AG10803 (cell line): ENCODE measurements around the gene HOXC6.
A peak's percentile ranks its signal among the peaks of the same experiment; 100 is the strongest.

Source experiments
- DNase-seq: peaks from one replicate; pipeline ENCODE4 v3.0.0; 2010; ENCODE audit warnings: low read depth
- H3K4me3 ChIP-seq: 2 replicates; pipeline ENCODE4 v1.5.1; 2011; ENCODE audit warnings: mild to moderate bottlenecking, low read length, control low read depth
- TF ChIP-seq, protein P1 (sequence below): conservative IDR thresholded peaks from 2 replicates; pipeline ENCODE4 v1.5.1; 2011; ENCODE audit warnings: mild to moderate bottlenecking, low read length, control low read depth, inconsistent platforms

HOXC6 gene

DNA sequence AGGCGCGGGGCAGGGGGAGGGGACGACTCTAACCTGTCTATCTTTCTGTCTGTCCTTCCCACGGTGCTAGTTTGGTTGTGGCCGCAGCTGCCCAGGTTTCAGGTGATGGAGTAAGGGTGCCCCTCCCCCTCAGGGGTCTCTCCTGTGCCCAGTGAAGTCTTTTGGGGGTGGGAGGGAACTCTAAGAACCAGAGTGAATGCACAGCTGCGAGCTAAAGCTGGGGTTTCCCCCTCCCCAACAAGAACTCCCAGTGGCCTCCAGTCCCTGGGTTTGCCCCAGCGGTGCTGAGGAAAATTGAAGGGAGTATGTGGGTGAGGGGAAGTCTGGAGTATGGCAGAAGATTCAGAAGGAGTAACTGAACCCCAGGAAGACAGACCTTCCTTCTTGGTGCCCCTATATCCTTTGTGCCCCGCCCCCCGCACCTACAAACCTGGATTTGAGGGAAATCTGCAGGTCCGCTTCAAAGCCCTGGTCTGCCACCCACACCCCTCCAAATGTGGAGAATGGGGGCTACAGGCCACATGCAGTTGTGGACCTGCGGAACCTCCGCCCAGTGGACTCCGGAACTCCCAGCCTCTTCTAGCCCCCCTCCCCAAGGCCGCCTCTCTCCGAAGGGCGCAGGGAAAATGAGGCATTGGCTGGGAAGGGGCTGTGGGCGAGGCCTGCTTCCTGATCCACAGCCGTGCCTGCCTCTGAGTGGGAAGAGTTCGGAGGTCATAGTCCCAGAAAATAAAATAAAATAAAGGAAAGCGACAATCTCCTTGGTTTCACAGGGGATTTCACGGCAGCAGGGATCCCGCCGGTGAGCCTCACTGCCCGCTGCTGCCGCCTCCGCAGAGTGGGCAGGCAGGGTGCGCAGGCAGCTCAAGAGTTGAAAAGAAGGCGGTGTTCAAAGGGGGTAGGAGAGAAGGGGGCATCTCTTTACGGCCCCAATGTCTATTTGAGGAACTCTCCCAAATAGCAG, 31.7 kb upstream of the HOXC6 start:
- DNase-seq, result no peak
- H3K4me3 ChIP-seq, result peak overlapping the region; percentile 98
- TF ChIP-seq, protein P1, sequence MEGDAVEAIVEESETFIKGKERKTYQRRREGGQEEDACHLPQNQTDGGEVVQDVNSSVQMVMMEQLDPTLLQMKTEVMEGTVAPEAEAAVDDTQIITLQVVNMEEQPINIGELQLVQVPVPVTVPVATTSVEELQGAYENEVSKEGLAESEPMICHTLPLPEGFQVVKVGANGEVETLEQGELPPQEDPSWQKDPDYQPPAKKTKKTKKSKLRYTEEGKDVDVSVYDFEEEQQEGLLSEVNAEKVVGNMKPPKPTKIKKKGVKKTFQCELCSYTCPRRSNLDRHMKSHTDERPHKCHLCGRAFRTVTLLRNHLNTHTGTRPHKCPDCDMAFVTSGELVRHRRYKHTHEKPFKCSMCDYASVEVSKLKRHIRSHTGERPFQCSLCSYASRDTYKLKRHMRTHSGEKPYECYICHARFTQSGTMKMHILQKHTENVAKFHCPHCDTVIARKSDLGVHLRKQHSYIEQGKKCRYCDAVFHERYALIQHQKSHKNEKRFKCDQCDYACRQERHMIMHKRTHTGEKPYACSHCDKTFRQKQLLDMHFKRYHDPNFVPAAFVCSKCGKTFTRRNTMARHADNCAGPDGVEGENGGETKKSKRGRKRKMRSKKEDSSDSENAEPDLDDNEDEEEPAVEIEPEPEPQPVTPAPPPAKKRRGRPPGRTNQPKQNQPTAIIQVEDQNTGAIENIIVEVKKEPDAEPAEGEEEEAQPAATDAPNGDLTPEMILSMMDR, result 0 out of 2 replicates have a peak, but pooled peaks have one; percentile 16

DNA sequence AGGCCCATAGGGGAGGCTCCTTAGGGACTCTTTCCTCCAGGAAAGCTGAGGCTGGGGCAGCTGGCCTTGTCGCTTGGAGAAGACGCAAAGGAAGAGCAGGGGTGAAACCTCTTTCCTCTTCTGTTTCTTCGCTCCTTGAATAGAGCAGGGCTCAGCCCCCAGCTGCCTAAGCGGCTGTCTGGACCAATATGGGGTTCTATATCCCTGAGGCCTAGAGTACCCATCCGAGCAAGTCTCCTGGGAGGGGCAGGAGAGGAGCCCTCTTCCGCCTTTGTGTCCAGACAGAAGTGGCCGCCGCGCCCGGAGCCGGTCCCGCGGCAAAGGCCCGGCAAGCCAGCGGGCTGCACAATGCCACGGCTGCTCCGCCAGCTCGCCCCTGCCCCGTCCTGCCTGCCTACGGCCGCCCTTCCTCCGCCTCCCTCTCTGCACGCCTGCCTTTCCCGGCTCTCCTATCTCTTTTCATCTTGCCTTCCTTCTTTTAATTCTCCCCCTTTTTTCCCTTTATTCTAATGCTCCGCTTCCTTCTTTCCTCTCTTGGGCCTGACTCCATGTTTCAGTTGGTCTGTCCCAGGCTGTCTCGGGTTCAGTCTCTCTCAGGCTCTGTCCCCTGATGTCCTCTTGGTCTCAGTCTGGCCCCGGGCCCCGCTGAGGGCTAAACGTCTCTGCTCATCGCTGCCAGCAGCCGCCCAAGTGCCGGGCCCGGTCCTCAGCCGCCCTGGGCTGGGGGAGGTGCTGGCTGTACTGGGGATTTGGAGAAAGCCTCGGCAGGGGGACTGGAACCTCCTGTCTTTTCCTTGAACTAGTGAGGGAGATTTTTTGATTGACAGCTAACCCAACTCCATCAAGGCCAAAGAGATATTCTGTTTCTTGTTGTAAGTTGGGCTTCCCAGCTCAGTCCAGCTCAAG, 30.8 kb upstream of the HOXC6 start:
- peak overlapping the region; percentile 98 for H3K4me3 ChIP-seq
- TF ChIP-seq, protein P1, result no peak
- peak; percentile 17 for DNase-seq

DNA sequence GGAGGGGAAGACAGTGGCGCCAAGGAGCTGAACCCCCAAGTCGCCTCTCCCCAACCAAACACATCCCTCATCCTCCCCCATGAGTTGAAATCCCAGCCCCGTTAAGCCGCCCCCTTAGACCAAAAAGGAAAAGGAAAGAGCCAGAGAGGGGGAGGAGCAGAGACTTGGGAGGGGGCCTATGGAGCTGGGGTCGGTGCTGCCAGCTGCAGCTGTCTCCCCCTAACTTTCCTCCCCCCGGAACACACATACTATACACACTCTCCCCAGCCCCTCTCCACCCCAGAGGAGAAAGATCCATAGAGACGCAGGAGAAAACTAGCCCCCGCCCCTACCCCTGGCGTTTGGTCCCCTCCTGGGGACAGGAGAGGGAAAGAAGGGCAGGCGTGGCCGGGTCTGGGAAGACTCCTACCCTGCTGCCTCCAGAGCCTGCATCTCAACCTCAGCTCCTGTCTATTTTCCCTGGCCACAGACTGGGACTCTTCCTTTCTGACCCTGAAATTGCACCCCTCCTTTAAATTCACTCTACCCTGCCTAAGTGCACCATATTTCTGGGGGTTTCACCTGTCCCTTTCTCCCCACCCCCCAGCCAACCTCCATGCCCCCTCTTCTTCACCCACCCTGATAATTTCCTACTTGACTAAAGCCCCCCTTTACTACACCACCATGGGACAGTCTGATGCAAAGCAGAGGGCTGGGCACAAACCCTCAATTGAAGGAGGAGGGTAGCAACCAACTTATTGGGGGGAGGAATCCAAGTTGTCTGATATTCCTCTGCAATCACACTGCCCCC, 29.9 kb upstream of the HOXC6 start:
- TF ChIP-seq, protein P1, result no peak
- H3K4me3 ChIP-seq, result peak overlapping the region; percentile 98
- peak; percentile 15 for DNase-seq

DNA sequence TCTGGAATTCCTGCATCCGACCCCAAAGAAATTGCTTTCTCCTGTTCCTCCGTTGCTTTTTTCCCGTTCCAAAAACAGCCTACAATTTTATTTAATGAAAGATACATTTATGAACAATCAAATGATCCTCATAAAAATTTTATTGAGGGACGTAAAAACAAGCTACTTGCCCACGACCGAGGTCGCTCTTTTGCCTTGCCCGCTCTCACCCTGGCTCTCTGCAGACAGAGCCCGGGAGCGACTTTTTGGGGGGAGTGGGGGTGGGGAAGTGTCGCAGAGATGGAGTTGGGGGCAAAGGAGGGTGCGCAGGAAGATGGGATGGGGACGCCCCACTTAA, 29.4 kb upstream of the HOXC6 start:
- peak overlapping the region; percentile 98 for H3K4me3 ChIP-seq
- TF ChIP-seq, protein P1, result peak; percentile 31
- no peak for DNase-seq

DNA sequence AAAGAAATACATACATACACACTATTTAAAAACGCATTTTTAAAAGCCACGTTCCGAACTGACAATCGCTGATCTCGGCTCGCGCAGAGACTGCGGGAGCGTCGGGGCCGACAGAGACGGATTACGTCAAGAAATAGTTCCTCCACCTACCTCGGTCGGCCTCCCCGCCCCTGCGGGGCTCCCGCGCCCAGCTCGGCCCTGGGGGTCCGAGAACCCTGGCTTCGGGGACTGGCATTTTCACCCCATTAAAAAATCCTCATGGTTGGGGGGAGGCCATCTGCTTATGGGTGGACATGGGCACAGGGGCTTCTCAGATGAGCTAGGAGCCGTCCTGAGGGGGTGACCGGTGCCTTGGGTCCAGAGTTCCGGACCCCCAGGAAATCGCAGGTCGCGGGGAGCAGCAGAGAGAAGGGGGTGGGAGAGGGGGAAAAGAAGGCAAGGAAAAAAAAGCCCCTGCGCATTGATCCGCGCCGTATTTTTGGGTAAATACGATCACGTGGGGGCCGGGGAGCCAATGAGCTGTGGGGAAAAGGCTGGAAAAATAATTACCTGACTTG, 28.6 kb upstream of the HOXC6 start:
- TF ChIP-seq, protein P1, result no peak
- peak; percentile 87 for DNase-seq
- H3K4me3 ChIP-seq, result peak overlapping the region; percentile 98
